ENCODE measurements around the gene ARMC7.
"Not testable (repeated sequence)": the region's sequence is repeated elsewhere in the genome, so short reads cannot be mapped to it uniquely, and the experiment has no call there.

GRCh38 chr17:75158480-75158879 is 48.7 kb downstream of the ARMC7 start:
- TF ChIP-seq CTCF (conservative IDR thresholded peaks at IDR 0.05); EZH2 (IDR thresholded peaks at IDR 0.05; ENCODE audit: low read depth): not testable (repeated sequence)
